Measurements from ENCODE around the gene LPAR1. TPM values are rescaled to one million over a fixed set of nuclear protein-coding genes. Genes with fewer than 3 reads are reported as not detected.

LPAR1 gene
- total and polyA plus RNA-seq, 2 of the 8 experiments (the other 6 are each of a cell fraction or from before 2014, with no cell fraction given) = 3.4 to 5.1 TPM

DNA sequence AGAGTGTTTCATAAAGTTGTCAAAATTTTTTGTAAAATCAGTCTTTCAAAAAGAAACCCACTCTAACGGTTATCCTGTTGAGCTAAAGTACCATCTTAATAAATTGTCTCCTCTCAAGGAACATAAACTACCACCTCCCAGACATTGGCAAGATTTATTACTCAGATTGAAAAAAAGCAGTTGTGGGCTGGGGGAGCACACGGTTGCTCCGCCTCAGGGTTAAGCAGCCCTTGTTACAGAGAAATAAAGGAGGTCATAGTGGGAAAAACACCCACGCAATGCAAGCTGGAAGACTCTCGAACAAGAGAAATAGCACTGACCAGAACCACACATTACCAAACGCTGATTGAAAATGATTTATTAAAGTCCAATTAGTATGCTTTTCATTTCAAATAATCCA lies 165.3 kb downstream of the LPAR1 start:
- Histone ChIP-seq H2BK15ac (ENCODE audit: low read length) (no peak overlapping the region), H3K79me2 (ENCODE audit: control insufficient read depth in 1 of 2, insufficient read depth in 2 of 2, low read length in 2 of 2) (no peaks in the 10 kb centered on the region), H3K4me2 (ENCODE audit: insufficient read depth in 1 of 2, low read depth in 2 of 2, low read length in 2 of 2) (no peak overlapping the region), H3K23me2 (ENCODE audit: low read depth, low read length) (no peaks in the 10 kb centered on the region; the same call in 1 of the 2 replicates), H2AFZ (ENCODE audit: low read length) (no peak overlapping the region), H4K8ac (ENCODE audit: extremely low read depth, insufficient read depth, low read length) (no peak overlapping the region), H3K27me3 (replicated peaks in 1 of 4; ENCODE audit: control insufficient read depth in 3 of 4, extremely low read depth in 1 of 4, insufficient read depth in 3 of 4, low read length in 3 of 4) (no peaks in the 10 kb centered on the region), H3K56ac (replicated peaks; ENCODE audit: insufficient read length, low read depth, low read length) (no peak overlapping the region), H2BK20ac (ENCODE audit: low read length) (no peak overlapping the region), H2BK12ac (ENCODE audit: low read depth, low read length) (no peak overlapping the region), H3K79me1 (ENCODE audit: low read depth, low read length) (no peaks in the 10 kb centered on the region), H3K36me3 (ENCODE audit: control insufficient read depth in 2 of 4, insufficient read depth in 4 of 4, low read length in 3 of 4) (no peaks in the 10 kb centered on the region), H3K23ac (ENCODE audit: insufficient read length) (no peak overlapping the region), H4K5ac (ENCODE audit: insufficient read length, low read depth, low read length) (no peak overlapping the region), H3K9me3 (ENCODE audit: insufficient read depth in 2 of 2, low read depth in 1 of 2, low read length in 1 of 2) (no peaks in the 10 kb centered on the region), H2BK5ac (ENCODE audit: low read depth, low read length) (no peak overlapping the region), H3K18ac (ENCODE audit: extremely low read depth, low read length) (no peak overlapping the region), H3K14ac (ENCODE audit: insufficient read length) (no peak overlapping the region), H4K91ac (replicated peaks; ENCODE audit: insufficient read length, low read length) (no peak overlapping the region), H4K20me1 (replicated peaks in 1 of 2; ENCODE audit: control insufficient read depth in 1 of 2, insufficient read depth in 2 of 2, low read length in 2 of 2) (no peaks in the 10 kb centered on the region), H2AK5ac (ENCODE audit: low read depth, low read length) (no peak overlapping the region), H3K9ac (replicated peaks in 1 of 4; ENCODE audit: extremely low read depth in 1 of 4, low read depth in 3 of 4, low read length in 3 of 4) (no peak overlapping the region), H3K4me1 (replicated peaks in 1 of 4; ENCODE audit: control insufficient read depth in 3 of 4, insufficient read depth in 4 of 4, low read length in 3 of 4) (no peaks in the 10 kb centered on the region), H3K27ac (ENCODE audit: low read depth, low read length) (no peak overlapping the region), H3K4me3 (ENCODE audit: extremely low read depth in 1 of 4, insufficient read depth in 2 of 4, low read depth in 3 of 4, low read length in 4 of 4) (no peak overlapping the region), H2BK120ac (replicated peaks; ENCODE audit: low read depth, low read length) (no peak overlapping the region), H3K4ac (replicated peaks; ENCODE audit: insufficient read length, low read depth, low read length) (no peak overlapping the region)
- FAIRE-seq = no peak
- 94% methylated on average over 6 of the region's 6 CpGs; no CpG with 5 or more reads in 1 of the 2 experiments for WGBS, 2 experiments (ENCODE audit: extremely low coverage in 1 of 2, insufficient coverage in 1 of 2, insufficient read length in 1 of 2, insufficient replicate concordance in 2 of 2, low coverage in 1 of 2, low lambda C conversion rate in 2 of 2, missing lambda C conversion rate in 1 of 2)
- ChIA-PET POLR2A (ENCODE audit: partially characterized antibody) (no interaction called here), CTCF (ENCODE audit: partially characterized antibody) (no interaction called here)
- no peak for DNase-seq (ENCODE audit: low read depth in 1 of 2, low spot score in 2 of 2)
- TF ChIP-seq TCF12 (IDR thresholded peaks at IDR 0.05; ENCODE audit: low read depth, low read length) (no peak), SUZ12 (IDR thresholded peaks at IDR 0.05; ENCODE audit: low read length) (no peak), CTBP2 (IDR thresholded peaks at IDR 0.05; ENCODE audit: borderline replicate concordance, insufficient read depth, insufficient read length, low read length) (no peak), SIRT6 (IDR thresholded peaks at IDR 0.05; ENCODE audit: low read length) (no peak), GTF2F1 (IDR thresholded peaks at IDR 0.05; ENCODE audit: borderline replicate concordance, low read depth, low read length) (no peak), TBP (IDR thresholded peaks at IDR 0.05; ENCODE audit: low read depth, low read length) (no peak), HDAC2 (IDR thresholded peaks at IDR 0.05; ENCODE audit: borderline replicate concordance in 1 of 2, low read depth in 2 of 2, low read length in 2 of 2) (no peak), SRF (IDR thresholded peaks at IDR 0.05; ENCODE audit: low read depth, low read length) (no peak), RAD21 (IDR thresholded peaks at IDR 0.05 in 1 of 2, conservative IDR thresholded peaks at IDR 0.05 in 1 of 2; ENCODE audit: low read depth in 2 of 2, low read length in 2 of 2) (no peak), KDM1A (IDR thresholded peaks at IDR 0.05; ENCODE audit: borderline replicate concordance, low read length) (no peak), BRCA1 (IDR thresholded peaks at IDR 0.05; ENCODE audit: low read depth, low read length) (no peak), MAFK (IDR thresholded peaks at IDR 0.05; ENCODE audit: low read depth, low read length) (no peak), CEBPB (IDR thresholded peaks at IDR 0.05; ENCODE audit: low read depth, low read length) (no peak), CREB1 (IDR thresholded peaks at IDR 0.05) (no peak)
- TF ChIP-seq, protein P1, sequence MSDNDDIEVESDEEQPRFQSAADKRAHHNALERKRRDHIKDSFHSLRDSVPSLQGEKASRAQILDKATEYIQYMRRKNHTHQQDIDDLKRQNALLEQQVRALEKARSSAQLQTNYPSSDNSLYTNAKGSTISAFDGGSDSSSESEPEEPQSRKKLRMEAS (IDR thresholded peaks at IDR 0.05) = no peak
